Stimulated activated CD8-positive, alpha-beta memory T cell treated with anti-CD3 and anti-CD28 coated beads, Interleukin-7, amount 100 ng/mL, for 48 hours (primary cell): ENCODE measurements around the gene CNOT1.
"Not testable (repeated sequence)": the region's sequence is repeated elsewhere in the genome, so short reads cannot be mapped to it uniquely, and the experiment has no call there.

Experiments
- DNase-seq, 2 donors: peaks; one replicate each; pipeline ENCODE4 v3.0.0-alpha.2; 2020; ENCODE audit warnings: low read depth in 1 of 2; ENCODE audit errors: extremely low read depth in 1 of 2

The CNOT1 gene

GRCh38 chr16:58629733-58630640, at the start of gene CNOT1:
TSS of gene CNOT1 (minus strand) at chr16:58629826. CDS start at chr16:58599337, 30,489 bp downstream.
- peak; percentile 96 for DNase-seq

- no peak for DNase-seq
Observed at GRCh38 chr16:58678716-58679115, 49.1 kb upstream of the CNOT1 start.

GRCh38 chr16:58678269-58678668, 48.6 kb upstream of the CNOT1 start:
- no peak for DNase-seq

- no peak for DNase-seq
Observed at GRCh38 chr16:58670946-58671583, 41.4 kb upstream of the CNOT1 start.

GRCh38 chr16:58670177-58670576, 40.6 kb upstream of the CNOT1 start:
- no peak for DNase-seq

GRCh38 chr16:58665200-58665599, 35.6 kb upstream of the CNOT1 start:
- no peak for DNase-seq

- DNase-seq: no peak
Observed at GRCh38 chr16:58661199-58661830, 31.7 kb upstream of the CNOT1 start.

- not testable (repeated sequence) for DNase-seq
Observed at GRCh38 chr16:58659911-58660310, 30.3 kb upstream of the CNOT1 start.

- DNase-seq: no peak
Observed at GRCh38 chr16:58658796-58659211, 29.2 kb upstream of the CNOT1 start.

- DNase-seq: no peak
Observed at GRCh38 chr16:58656899-58657298, 27.3 kb upstream of the CNOT1 start.

GRCh38 chr16:58655215-58655596, 25.6 kb upstream of the CNOT1 start:
- DNase-seq: no peak

- no peak for DNase-seq
Observed at GRCh38 chr16:58654560-58655214, 25.1 kb upstream of the CNOT1 start.

GRCh38 chr16:58652741-58653140, 23.1 kb upstream of the CNOT1 start:
- DNase-seq: no peak

- no peak for DNase-seq
Observed at GRCh38 chr16:58651965-58652348, 22.3 kb upstream of the CNOT1 start.

GRCh38 chr16:58649707-58650106, 20.1 kb upstream of the CNOT1 start:
- DNase-seq: no peak

GRCh38 chr16:58647107-58647506, 17.5 kb upstream of the CNOT1 start:
- no peak for DNase-seq

- no peak for DNase-seq
Observed at GRCh38 chr16:58644765-58645487, 15.3 kb upstream of the CNOT1 start.

GRCh38 chr16:58644108-58644507, 14.5 kb upstream of the CNOT1 start:
- DNase-seq: no peak

GRCh38 chr16:58640949-58641348, 11.3 kb upstream of the CNOT1 start:
- DNase-seq: no peak

- DNase-seq: no peak
Observed at GRCh38 chr16:58639836-58640235, 10.2 kb upstream of the CNOT1 start.

GRCh38 chr16:58639230-58639629, 9.6 kb upstream of the CNOT1 start:
- no peak for DNase-seq
